Parathyroid adenoma (tissue), 2 donors: ENCODE measurements around the gene ULK4.
"Not testable (repeated sequence)": the region's sequence is repeated elsewhere in the genome, so short reads cannot be mapped to it uniquely, and the experiment has no call there.

ENCODE experiments used
- H2AFZ ChIP-seq: fragments of 300-600 bp; sonication (generic); one replicate; pipeline ENCODE4 v1.7.0; 2017; ENCODE audit warnings: antibody characterized with exemption, mild to moderate bottlenecking
- H3K27ac ChIP-seq: fragments of 300-600 bp; sonication (generic); one replicate; pipeline ENCODE4 v1.7.0; 2017
- H3K27me3 ChIP-seq: fragments of 300-600 bp; sonication (generic); one replicate; pipeline ENCODE4 v1.7.0; 2017; ENCODE audit warnings: low read length; ENCODE audit not compliant: control insufficient read depth, insufficient read depth
- H3K36me3 ChIP-seq: fragments of 300-600 bp; sonication (generic); one replicate; pipeline ENCODE4 v1.7.0; 2017; ENCODE audit warnings: low read length; ENCODE audit not compliant: control insufficient read depth, insufficient read depth
- H3K4me1 ChIP-seq: fragments of 300-600 bp; sonication (generic); one replicate; pipeline ENCODE4 v1.7.0; 2017; ENCODE audit warnings: control low read depth
- H3K4me2 ChIP-seq: fragments of 300-600 bp; sonication (generic); one replicate; pipeline ENCODE4 v1.7.0; 2017; ENCODE audit warnings: low read length
- H3K4me3 ChIP-seq: fragments of 300-600 bp; sonication (generic); one replicate; pipeline ENCODE4 v1.7.0; 2017; ENCODE audit warnings: low read depth, low read length
- H3K79me2 ChIP-seq: fragments of 300-600 bp; sonication (generic); one replicate; pipeline ENCODE4 v1.7.0; 2017; ENCODE audit warnings: control low read depth
- H3K9ac ChIP-seq: fragments of 300-600 bp; sonication (generic); one replicate; pipeline ENCODE4 v1.7.0; 2017; ENCODE audit warnings: mild to moderate bottlenecking
- H3K9me3 ChIP-seq: fragments of 300-600 bp; sonication (generic); one replicate; pipeline ENCODE4 v1.7.0; 2017; ENCODE audit warnings: low read length; ENCODE audit not compliant: control insufficient read depth
- TF ChIP-seq, protein P1 (sequence below): fragments of 300-600 bp; sonication (generic); IDR thresholded peaks from one replicate; pipeline ENCODE4 v1.7.0; 2017; ENCODE audit warnings: antibody characterized with exemption, mild to moderate bottlenecking
- donor health status: primary hyperparathyroidism.

ULK4 gene

GRCh38 chr3:41991437-41991836, 29.5 kb upstream of the ULK4 start:
- Histone ChIP-seq H3K4me3 (no peak overlapping the region), H3K4me1 (no peaks in the 10 kb centered on the region), H3K79me2 (no peaks in the 10 kb centered on the region), H2AFZ (no peak overlapping the region), H3K9me3 (no peaks in the 10 kb centered on the region), H3K4me2 (no peak overlapping the region), H3K27ac (no peak overlapping the region), H3K9ac (no peak overlapping the region), H3K36me3 (no peaks in the 10 kb centered on the region), H3K27me3 (no peaks in the 10 kb centered on the region)
- TF ChIP-seq, protein P1, sequence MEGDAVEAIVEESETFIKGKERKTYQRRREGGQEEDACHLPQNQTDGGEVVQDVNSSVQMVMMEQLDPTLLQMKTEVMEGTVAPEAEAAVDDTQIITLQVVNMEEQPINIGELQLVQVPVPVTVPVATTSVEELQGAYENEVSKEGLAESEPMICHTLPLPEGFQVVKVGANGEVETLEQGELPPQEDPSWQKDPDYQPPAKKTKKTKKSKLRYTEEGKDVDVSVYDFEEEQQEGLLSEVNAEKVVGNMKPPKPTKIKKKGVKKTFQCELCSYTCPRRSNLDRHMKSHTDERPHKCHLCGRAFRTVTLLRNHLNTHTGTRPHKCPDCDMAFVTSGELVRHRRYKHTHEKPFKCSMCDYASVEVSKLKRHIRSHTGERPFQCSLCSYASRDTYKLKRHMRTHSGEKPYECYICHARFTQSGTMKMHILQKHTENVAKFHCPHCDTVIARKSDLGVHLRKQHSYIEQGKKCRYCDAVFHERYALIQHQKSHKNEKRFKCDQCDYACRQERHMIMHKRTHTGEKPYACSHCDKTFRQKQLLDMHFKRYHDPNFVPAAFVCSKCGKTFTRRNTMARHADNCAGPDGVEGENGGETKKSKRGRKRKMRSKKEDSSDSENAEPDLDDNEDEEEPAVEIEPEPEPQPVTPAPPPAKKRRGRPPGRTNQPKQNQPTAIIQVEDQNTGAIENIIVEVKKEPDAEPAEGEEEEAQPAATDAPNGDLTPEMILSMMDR, result no peak

DNA sequence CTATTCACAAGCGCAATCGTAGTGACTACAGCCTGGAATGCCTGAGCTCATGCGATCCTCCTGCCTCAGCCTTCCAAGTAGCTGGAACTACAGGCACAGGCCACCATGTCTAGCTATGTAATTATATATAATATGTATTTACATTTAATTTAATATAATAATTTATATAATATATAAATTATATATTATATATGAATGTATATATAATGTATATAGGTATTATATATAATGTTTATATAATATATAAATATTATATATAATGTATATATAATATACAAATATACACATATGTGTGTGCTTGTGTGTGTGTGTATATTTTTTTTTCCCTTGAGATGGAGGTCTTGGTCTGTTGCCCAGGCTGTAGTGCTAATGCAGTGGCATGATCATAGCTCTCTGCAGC, 27.6 kb upstream of the ULK4 start:
- Histone ChIP-seq H3K4me3 (no peak overlapping the region), H3K4me2 (no peak overlapping the region), H3K27me3 (no peaks in the 10 kb centered on the region), H3K4me1 (no peaks in the 10 kb centered on the region), H3K36me3 (no peaks in the 10 kb centered on the region), H3K9me3 (no peaks in the 10 kb centered on the region), H3K9ac (no peak overlapping the region), H3K79me2 (no peaks in the 10 kb centered on the region), H2AFZ (no peak overlapping the region), H3K27ac (no peak overlapping the region)
- TF ChIP-seq, protein P1, result no peak

DNA sequence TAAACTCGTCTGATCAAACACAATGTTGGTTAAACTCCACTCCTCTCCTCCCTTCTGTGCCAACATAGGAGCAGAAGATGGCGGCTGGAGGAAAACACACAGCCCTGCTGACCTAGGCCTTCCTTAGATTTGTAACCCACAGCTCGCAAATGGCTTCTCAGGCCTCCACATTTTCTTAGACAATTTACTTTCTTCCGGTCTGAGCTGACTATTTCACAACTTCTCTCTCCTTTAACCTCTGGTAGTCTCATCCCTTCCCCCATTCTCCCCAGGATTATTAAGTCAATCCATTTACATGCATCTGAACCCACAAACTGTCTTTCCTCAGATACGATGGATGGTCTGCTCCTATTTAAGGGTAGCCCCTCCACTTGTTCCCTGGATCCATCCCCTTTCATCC, 25.7 kb upstream of the ULK4 start:
- no peak overlapping the region for H3K9ac ChIP-seq
- H3K79me2 ChIP-seq, result no peaks in the 10 kb centered on the region
- no peak overlapping the region for H2AFZ ChIP-seq
- no peaks in the 10 kb centered on the region for H3K36me3 ChIP-seq
- H3K4me3 ChIP-seq, result no peak overlapping the region
- TF ChIP-seq, protein P1, result no peak
- no peak overlapping the region for H3K27ac ChIP-seq
- no peaks in the 10 kb centered on the region for H3K27me3 ChIP-seq
- H3K4me1 ChIP-seq, result no peaks in the 10 kb centered on the region
- H3K9me3 ChIP-seq, result no peaks in the 10 kb centered on the region
- no peak overlapping the region for H3K4me2 ChIP-seq

DNA sequence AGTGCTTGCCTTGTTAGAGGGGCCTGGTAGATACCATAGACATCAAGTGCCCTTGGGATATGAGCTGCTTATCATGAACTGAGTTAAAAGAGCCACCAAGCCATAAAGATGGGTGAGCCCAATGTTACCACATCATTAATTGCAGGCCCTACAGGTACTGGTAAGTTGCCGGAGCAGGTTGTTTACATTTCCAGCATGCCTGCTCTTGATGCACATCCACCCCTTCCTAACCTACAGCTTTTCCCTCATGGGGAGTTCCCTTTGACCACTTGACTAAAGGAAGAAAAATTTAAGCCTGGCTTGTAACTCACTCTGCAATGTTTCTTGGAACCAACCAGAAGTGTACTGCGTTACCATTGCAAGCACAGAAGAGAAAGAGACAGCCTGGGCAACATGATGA, 24.7 kb upstream of the ULK4 start:
- no peak overlapping the region for H3K27ac ChIP-seq
- TF ChIP-seq, protein P1, result no peak
- H3K4me2 ChIP-seq, result no peak overlapping the region
- no peaks in the 10 kb centered on the region for H3K9me3 ChIP-seq
- H3K79me2 ChIP-seq, result no peaks in the 10 kb centered on the region
- H3K9ac ChIP-seq, result no peak overlapping the region
- no peaks in the 10 kb centered on the region for H3K4me1 ChIP-seq
- no peaks in the 10 kb centered on the region for H3K27me3 ChIP-seq
- no peak overlapping the region for H2AFZ ChIP-seq
- no peaks in the 10 kb centered on the region for H3K36me3 ChIP-seq
- no peak overlapping the region for H3K4me3 ChIP-seq

DNA sequence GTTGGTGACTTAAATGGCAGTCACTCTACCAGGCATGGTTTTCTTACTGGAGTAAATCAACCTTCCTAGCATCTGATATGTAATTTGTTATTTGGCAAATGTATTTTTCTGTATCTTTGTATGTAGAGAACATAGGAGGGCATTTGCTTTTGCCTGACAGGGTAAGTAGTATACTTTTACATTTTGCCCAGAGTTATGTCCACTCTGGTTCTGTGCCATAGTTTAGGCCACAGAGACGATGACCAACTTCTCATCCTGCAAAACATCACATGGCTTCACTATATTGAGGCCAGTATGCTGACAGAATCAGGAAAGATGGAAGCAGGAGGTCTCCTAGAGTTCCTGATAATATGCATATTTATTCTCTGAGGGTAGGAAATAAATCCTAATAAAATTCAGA, 23.1 kb upstream of the ULK4 start:
- no peaks in the 10 kb centered on the region for H3K36me3 ChIP-seq
- H3K27ac ChIP-seq, result no peak overlapping the region
- no peaks in the 10 kb centered on the region for H3K79me2 ChIP-seq
- no peak overlapping the region for H2AFZ ChIP-seq
- no peak overlapping the region for H3K4me2 ChIP-seq
- H3K9me3 ChIP-seq, result no peaks in the 10 kb centered on the region
- H3K9ac ChIP-seq, result no peak overlapping the region
- no peaks in the 10 kb centered on the region for H3K4me1 ChIP-seq
- TF ChIP-seq, protein P1, result no peak
- no peaks in the 10 kb centered on the region for H3K27me3 ChIP-seq
- H3K4me3 ChIP-seq, result no peak overlapping the region

DNA sequence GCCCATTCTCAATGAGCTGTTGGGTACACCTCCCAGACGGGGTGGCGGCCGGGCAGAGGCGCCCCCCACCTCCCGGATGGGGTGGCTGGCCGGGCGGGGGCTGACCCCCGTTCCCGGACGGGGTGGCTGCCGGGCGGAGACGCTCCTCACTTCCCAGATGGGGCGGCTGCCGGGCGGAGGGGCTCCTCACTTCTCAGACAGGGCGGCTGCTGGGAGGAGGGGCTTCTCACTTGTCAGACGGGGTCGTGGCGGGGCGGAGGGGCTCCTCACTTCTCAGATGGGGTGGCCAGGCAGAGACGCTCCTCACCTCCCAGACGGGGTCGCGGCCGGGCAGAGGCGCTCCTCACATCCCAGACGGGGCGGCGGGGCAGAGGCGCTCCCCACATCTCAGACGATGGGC, 21.2 kb upstream of the ULK4 start:
- not testable (repeated sequence) for H2AFZ ChIP-seq, H3K79me2 ChIP-seq, H3K9me3 ChIP-seq, H3K27me3 ChIP-seq, H3K4me3 ChIP-seq, H3K4me2 ChIP-seq, H3K36me3 ChIP-seq, H3K4me1 ChIP-seq, H3K27ac ChIP-seq, H3K9ac ChIP-seq

GRCh38 chr3:41977401-41977800, 15.5 kb upstream of the ULK4 start:
- H3K27me3 ChIP-seq, H3K9ac ChIP-seq, H3K36me3 ChIP-seq, H3K4me1 ChIP-seq, H3K4me2 ChIP-seq, H3K9me3 ChIP-seq, H3K4me3 ChIP-seq, H2AFZ ChIP-seq, H3K27ac ChIP-seq, H3K79me2 ChIP-seq: not testable (repeated sequence)
